Panc1 (cell line): ENCODE data around the gene ZNF175. TPM values are rescaled to one million over a fixed set of nuclear protein-coding genes. Genes with fewer than 3 reads are reported as not detected.

Experiments
- ATAC-seq: fragments of 200-7000 bp; cut with Tn5 transposase; 2 replicates; pipeline ENCODE4 v1.9.1; 2020; ENCODE audit warnings: mild to moderate bottlenecking, moderate library complexity
- BruUV-seq: library from RNA; stranded (reverse); fragments of 400-500 nt; replicated peaks from 2 replicates; lab custom pipeline; 2021; lab: Mats Ljungman, UMichigan
- CTCF ChIA-PET: fragments of 300-600 bp; sonication (Branson Sonifier 250); formaldehyde crosslinking; loops from one replicate; lab custom pipeline; 2022; ENCODE audit warnings: antibody characterized with exemption; lab: Charles Lee
- POLR2A ChIA-PET: fragments of 300-600 bp; sonication (Branson Sonifier 250); formaldehyde crosslinking; loops from one replicate; lab custom pipeline; 2022; ENCODE audit warnings: antibody characterized with exemption; lab: Charles Lee
- DNase-seq: peaks from one replicate; pipeline ENCODE4 v3.0.0-alpha.2; 2010; ENCODE audit warnings: low read depth, low spot score
- H3K27ac ChIP-seq: 2 replicates; pipeline ENCODE4 v1.5.1; 2011; ENCODE audit warnings: mild to moderate bottlenecking, low read length, inconsistent platforms
- H3K27me3 ChIP-seq: fragments of 200-500 bp; sonication (Bioruptor generic); 2 replicates; pipeline ENCODE4 v1.6.0; 2014; ENCODE audit warnings: low read length, inconsistent platforms; ENCODE audit not compliant: control insufficient read depth, insufficient read depth
- H3K36me3 ChIP-seq: fragments of 200-500 bp; sonication (Bioruptor generic); 2 replicates; pipeline ENCODE4 v1.5.1; 2014; ENCODE audit warnings: inconsistent platforms, mild to moderate bottlenecking, low read length, moderate library complexity; ENCODE audit not compliant: control insufficient read depth, insufficient read depth
- H3K4me1 ChIP-seq: 2 replicates; pipeline ENCODE4 v1.5.1; 2011; ENCODE audit warnings: inconsistent platforms, mild to moderate bottlenecking, low read length, moderate library complexity; ENCODE audit not compliant: control insufficient read depth, insufficient read depth
- H3K4me3 ChIP-seq, 2 experiments: 2 replicates each; pipeline ENCODE4 v1.5.1; 2011 to 2012; ENCODE audit warnings: low read depth in 2 of 2, low read length in 2 of 2, mild to moderate bottlenecking in 2 of 2, inconsistent platforms in 1 of 2, moderate library complexity in 1 of 2
- H3K9me3 ChIP-seq: fragments of 200-500 bp; sonication (Bioruptor generic); 2 replicates; pipeline ENCODE4 v1.5.1; 2014; ENCODE audit warnings: low read depth, mild to moderate bottlenecking, inconsistent platforms, low read length, moderate library complexity; ENCODE audit not compliant: control insufficient read depth, insufficient read depth
- CTCF ChIP-seq: fragments of 450-650 bp; IDR thresholded peaks from 2 replicates; pipeline ENCODE4 v1.5.1; 2017; ENCODE audit warnings: mild to moderate bottlenecking
- POLR2AphosphoS5 ChIP-seq: IDR thresholded peaks from 2 replicates; pipeline ENCODE4 v1.6.1; 2012; ENCODE audit warnings: mild to moderate bottlenecking, low read depth, low read length, moderate library complexity
- REST ChIP-seq, 2 experiments: IDR thresholded peaks; 2 replicates each; pipeline ENCODE4 v1.6.1; 2011 to 2012; ENCODE audit warnings: low read depth in 2 of 2, control low read depth in 1 of 2, low read length in 1 of 2, mild to moderate bottlenecking in 1 of 2, moderate library complexity in 1 of 2; ENCODE audit not compliant: insufficient read depth in 1 of 2
- SIN3A ChIP-seq: IDR thresholded peaks from 2 replicates; pipeline ENCODE4 v1.6.1; 2012; ENCODE audit warnings: low read depth, mild to moderate bottlenecking, low read length, moderate library complexity, borderline replicate concordance; ENCODE audit not compliant: insufficient read depth
- TCF7L2 ChIP-seq: IDR thresholded peaks from 2 replicates; pipeline ENCODE4 v1.6.1; 2011; ENCODE audit warnings: mild to moderate bottlenecking, low read depth, low read length, inconsistent platforms
- in situ Hi-C: cut with HindIII; loops from 2 replicates; pipeline ENCODE4 v1.10.0; 2016; ENCODE audit warnings: low sequenced_read_pairs, low pct_unique_long_range_greater_than_20kb
- intact Hi-C: fragments of 100-400 bp; cut with micrococcal nuclease; formaldehyde crosslinking; loops from one replicate; pipeline ENCODE4 v1.10.0; 2022; ENCODE audit not compliant: unreplicated experiment
- total RNA-seq: library from RNA; stranded (reverse); gene quantifications from one replicate; pipeline ENCODE4 v1.2.1, GENCODE V29; 2021; ENCODE audit not compliant: unreplicated experiment

ZNF175 gene
- total RNA-seq, 1 experiment from 2014 or later: 7.3 TPM

GRCh38 chr19:51573331-51573730 is 2.2 kb downstream of the ZNF175 start:
- ChIA-PET CTCF (no interaction called here), POLR2A (no interaction called here)
- H3K4me1 ChIP-seq: no peaks in the 10 kb centered on the region
- TF ChIP-seq TCF7L2: no peak
- no peak for TF ChIP-seq CTCF
- no peak for TF ChIP-seq POLR2AphosphoS5
- no peak for TF ChIP-seq SIN3A
- no peak for TF ChIP-seq REST (IDR thresholded peaks at IDR 0.05; ENCODE audit: insufficient read depth in 1 of 2, low read depth in 2 of 2, low read length in 1 of 2)
- H3K36me3 ChIP-seq: peaks cover 3% of the 10 kb centered on the region
- in situ Hi-C loops: no loop called here
- no TSS peak for BruUV-seq
- no peaks in the 10 kb centered on the region for H3K9me3 ChIP-seq
- ATAC-seq (no peak), DNase-seq (no peak)
- H3K27ac ChIP-seq: no peak overlapping the region
- 0 out of 2 replicates have a peak, but pooled peaks cover 3% of the 10 kb centered on the region for H3K27me3 ChIP-seq
- intact Hi-C loops: no loop called here
- H3K4me3 ChIP-seq: no peak overlapping the region

GRCh38 chr19:51576850-51577249 is 5.8 kb downstream of the ZNF175 start:
- DNase-seq: no peak
- intact Hi-C loops: no loop called here
- no peaks in the 10 kb centered on the region for H3K27me3 ChIP-seq
- no peak for TF ChIP-seq SIN3A
- TF ChIP-seq CTCF: no peak
- TF ChIP-seq REST (IDR thresholded peaks at IDR 0.05; ENCODE audit: insufficient read depth in 1 of 2, low read depth in 2 of 2, low read length in 1 of 2): no peak
- TF ChIP-seq TCF7L2: no peak
- no peak for TF ChIP-seq POLR2AphosphoS5
- no peaks in the 10 kb centered on the region for H3K9me3 ChIP-seq
- POLR2A ChIA-PET: no interaction called here
- CTCF ChIA-PET: no interaction called here
- no peaks in the 10 kb centered on the region for H3K4me1 ChIP-seq
- no peak overlapping the region for H3K4me3 ChIP-seq
- H3K27ac ChIP-seq: no peak overlapping the region
- ATAC-seq: no peak
- no peaks in the 10 kb centered on the region; the same call in 1 of the 2 replicates for H3K36me3 ChIP-seq
- no TSS peak for BruUV-seq
- in situ Hi-C loops: no loop called here
